NCI-H1694 treated with DMSO at 0.1 percent for 48 hours (cell line): ENCODE data around the gene TMEM127.

Experiments
- DNase-seq: peaks from one replicate; lab custom pipeline; 2025; lab: John Stamatoyannopoulos, UW

The TMEM127 gene

GRCh38 chr2:96205888-96206287, 59.9 kb downstream of the TMEM127 start:
- no peak for DNase-seq

GRCh38 chr2:96204836-96205624, 60.8 kb downstream of the TMEM127 start:
- DNase-seq: no peak

- DNase-seq: no peak
Observed at GRCh38 chr2:96203130-96204028, 62.4 kb downstream of the TMEM127 start.

- DNase-seq: no peak
Observed at GRCh38 chr2:96202152-96202854, 63.5 kb downstream of the TMEM127 start.

GRCh38 chr2:96201338-96201737, 64.5 kb downstream of the TMEM127 start:
- no peak for DNase-seq

GRCh38 chr2:96198921-96199320, 66.9 kb downstream of the TMEM127 start:
- no peak for DNase-seq
